ENCODE measurements around the gene TERC.

The TERC gene

DNA sequence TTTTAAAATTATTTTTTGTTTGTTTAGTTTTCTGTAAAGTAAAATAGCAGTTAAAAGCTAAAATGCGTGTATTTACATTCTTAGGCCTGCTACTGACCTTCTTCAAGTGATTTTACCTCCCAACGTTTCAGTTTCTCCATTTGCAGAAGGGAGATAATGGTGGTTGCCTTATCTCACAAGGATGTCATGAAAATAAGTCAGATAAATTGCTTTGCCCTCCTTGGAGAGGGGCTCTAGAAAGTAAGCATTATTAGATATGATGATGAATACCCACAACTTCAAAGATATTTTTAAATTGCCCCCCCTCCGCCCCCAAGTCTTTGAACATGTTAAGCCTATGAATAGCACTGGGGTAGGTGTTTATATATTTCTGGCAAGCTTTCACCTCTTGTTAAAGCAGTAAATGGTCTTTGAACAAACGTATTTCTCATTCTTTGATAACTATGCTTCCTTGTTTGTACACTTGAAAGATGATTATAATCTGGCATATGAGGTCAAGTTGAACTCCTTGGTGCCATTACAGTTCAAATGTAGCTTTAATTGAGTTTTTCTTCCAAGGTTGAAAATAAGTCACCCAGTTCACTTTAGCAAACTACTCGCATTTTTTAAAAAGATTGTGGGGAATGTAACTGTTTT, 6.4 kb downstream of the TERC start:
- Histone ChIP-seq H3K4me3 (replicated peaks; ENCODE audit: insufficient read depth, low read length) (no peak overlapping the region), H3K27ac (replicated peaks) (no peak overlapping the region), H3K27me3 (ENCODE audit: insufficient read depth, poor library complexity, severe bottlenecking) (no peaks in the 10 kb centered on the region)
- no peak for DNase-seq (ENCODE audit: low read depth in 1 of 2, low spot score in 1 of 2)
- TF ChIP-seq POLR2AphosphoS5 (IDR thresholded peaks at IDR 0.05; ENCODE audit: low read depth) = no peak
- TF ChIP-seq GABPA (IDR thresholded peaks at IDR 0.05; ENCODE audit: low read depth) = no peak
- TF ChIP-seq, protein P1, sequence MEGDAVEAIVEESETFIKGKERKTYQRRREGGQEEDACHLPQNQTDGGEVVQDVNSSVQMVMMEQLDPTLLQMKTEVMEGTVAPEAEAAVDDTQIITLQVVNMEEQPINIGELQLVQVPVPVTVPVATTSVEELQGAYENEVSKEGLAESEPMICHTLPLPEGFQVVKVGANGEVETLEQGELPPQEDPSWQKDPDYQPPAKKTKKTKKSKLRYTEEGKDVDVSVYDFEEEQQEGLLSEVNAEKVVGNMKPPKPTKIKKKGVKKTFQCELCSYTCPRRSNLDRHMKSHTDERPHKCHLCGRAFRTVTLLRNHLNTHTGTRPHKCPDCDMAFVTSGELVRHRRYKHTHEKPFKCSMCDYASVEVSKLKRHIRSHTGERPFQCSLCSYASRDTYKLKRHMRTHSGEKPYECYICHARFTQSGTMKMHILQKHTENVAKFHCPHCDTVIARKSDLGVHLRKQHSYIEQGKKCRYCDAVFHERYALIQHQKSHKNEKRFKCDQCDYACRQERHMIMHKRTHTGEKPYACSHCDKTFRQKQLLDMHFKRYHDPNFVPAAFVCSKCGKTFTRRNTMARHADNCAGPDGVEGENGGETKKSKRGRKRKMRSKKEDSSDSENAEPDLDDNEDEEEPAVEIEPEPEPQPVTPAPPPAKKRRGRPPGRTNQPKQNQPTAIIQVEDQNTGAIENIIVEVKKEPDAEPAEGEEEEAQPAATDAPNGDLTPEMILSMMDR (IDR thresholded peaks at IDR 0.05; ENCODE audit: insufficient read depth, low read length) = no peak
- no peak for TF ChIP-seq SPI1 (IDR thresholded peaks at IDR 0.05; ENCODE audit: borderline replicate concordance, low read depth)
- TF ChIP-seq, protein P2, sequence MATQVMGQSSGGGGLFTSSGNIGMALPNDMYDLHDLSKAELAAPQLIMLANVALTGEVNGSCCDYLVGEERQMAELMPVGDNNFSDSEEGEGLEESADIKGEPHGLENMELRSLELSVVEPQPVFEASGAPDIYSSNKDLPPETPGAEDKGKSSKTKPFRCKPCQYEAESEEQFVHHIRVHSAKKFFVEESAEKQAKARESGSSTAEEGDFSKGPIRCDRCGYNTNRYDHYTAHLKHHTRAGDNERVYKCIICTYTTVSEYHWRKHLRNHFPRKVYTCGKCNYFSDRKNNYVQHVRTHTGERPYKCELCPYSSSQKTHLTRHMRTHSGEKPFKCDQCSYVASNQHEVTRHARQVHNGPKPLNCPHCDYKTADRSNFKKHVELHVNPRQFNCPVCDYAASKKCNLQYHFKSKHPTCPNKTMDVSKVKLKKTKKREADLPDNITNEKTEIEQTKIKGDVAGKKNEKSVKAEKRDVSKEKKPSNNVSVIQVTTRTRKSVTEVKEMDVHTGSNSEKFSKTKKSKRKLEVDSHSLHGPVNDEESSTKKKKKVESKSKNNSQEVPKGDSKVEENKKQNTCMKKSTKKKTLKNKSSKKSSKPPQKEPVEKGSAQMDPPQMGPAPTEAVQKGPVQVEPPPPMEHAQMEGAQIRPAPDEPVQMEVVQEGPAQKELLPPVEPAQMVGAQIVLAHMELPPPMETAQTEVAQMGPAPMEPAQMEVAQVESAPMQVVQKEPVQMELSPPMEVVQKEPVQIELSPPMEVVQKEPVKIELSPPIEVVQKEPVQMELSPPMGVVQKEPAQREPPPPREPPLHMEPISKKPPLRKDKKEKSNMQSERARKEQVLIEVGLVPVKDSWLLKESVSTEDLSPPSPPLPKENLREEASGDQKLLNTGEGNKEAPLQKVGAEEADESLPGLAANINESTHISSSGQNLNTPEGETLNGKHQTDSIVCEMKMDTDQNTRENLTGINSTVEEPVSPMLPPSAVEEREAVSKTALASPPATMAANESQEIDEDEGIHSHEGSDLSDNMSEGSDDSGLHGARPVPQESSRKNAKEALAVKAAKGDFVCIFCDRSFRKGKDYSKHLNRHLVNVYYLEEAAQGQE (IDR thresholded peaks at IDR 0.05; ENCODE audit: insufficient replicate concordance, low read depth) = no peak

DNA sequence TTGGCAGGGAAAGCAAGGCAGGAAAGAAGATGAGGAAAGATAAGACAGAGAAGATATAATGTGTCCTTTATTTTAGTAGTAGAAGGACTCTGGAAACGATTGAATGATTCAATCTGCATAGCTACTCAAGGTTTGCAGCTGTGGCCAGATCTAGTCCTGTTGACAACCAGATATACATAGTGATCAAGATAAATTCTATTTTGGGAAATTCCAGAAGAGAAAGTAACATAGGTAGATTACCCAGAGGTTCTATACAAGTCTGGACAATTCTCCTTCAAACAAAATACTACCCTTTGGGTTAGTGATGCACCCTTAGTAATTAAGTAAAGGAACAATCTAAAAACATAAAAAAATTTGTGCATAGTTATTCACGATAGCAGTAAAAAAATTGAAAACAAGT, 9.4 kb downstream of the TERC start:
- DNase-seq (ENCODE audit: low read depth in 1 of 2, low spot score in 1 of 2) = no peak
- TF ChIP-seq POLR2AphosphoS5 (IDR thresholded peaks at IDR 0.05; ENCODE audit: low read depth) (no peak), GABPA (IDR thresholded peaks at IDR 0.05; ENCODE audit: low read depth) (no peak), SPI1 (IDR thresholded peaks at IDR 0.05; ENCODE audit: borderline replicate concordance, low read depth) (no peak)
- TF ChIP-seq, protein P2 (IDR thresholded peaks at IDR 0.05; ENCODE audit: insufficient replicate concordance, low read depth) = no peak
- TF ChIP-seq, protein P1 (IDR thresholded peaks at IDR 0.05; ENCODE audit: insufficient read depth, low read length) = no peak
- no peak overlapping the region for H3K27ac ChIP-seq (replicated peaks)
- no peak overlapping the region for H3K4me3 ChIP-seq (replicated peaks; ENCODE audit: insufficient read depth, low read length)
- no peaks in the 10 kb centered on the region for H3K27me3 ChIP-seq (ENCODE audit: insufficient read depth, poor library complexity, severe bottlenecking)

DNA sequence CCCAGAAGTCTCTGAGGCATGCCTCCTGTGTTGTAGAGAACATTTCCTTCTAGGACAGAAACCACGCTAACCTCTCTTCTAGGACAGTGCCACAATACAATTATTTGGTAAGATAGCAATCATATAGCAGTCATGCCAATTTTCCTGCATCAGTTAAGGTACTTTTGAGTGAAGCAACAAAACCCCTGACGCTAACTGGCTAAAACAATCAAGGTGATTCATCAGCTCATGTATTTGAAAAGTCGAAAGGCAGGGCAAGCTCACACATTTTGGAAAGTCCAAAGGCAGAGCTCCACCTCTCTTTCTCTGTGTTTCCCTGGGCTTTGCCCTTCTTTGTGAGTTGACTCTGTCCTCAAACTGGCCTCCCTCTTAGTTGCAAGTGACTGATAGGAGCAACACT, 10.1 kb downstream of the TERC start:
- TF ChIP-seq GABPA (IDR thresholded peaks at IDR 0.05; ENCODE audit: low read depth) (no peak), SPI1 (IDR thresholded peaks at IDR 0.05; ENCODE audit: borderline replicate concordance, low read depth) (no peak), POLR2AphosphoS5 (IDR thresholded peaks at IDR 0.05; ENCODE audit: low read depth) (no peak)
- TF ChIP-seq, protein P2 (IDR thresholded peaks at IDR 0.05; ENCODE audit: insufficient replicate concordance, low read depth) = no peak
- TF ChIP-seq, protein P1 (IDR thresholded peaks at IDR 0.05; ENCODE audit: insufficient read depth, low read length) = no peak
- no peak for DNase-seq (ENCODE audit: low read depth in 1 of 2, low spot score in 1 of 2)
- Histone ChIP-seq H3K27me3 (ENCODE audit: insufficient read depth, poor library complexity, severe bottlenecking) (no peaks in the 10 kb centered on the region), H3K27ac (replicated peaks) (no peak overlapping the region), H3K4me3 (replicated peaks; ENCODE audit: insufficient read depth, low read length) (no peak overlapping the region)
